Activated naive CD4-positive, alpha-beta T cell treated with anti-CD3 and anti-CD28 coated beads for 36 hours (primary cell): Measurements from ENCODE around the gene ZNF766. TPM values are rescaled to one million over a fixed set of nuclear protein-coding genes. Genes with fewer than 3 reads are reported as not detected.
"Not testable (repeated sequence)": the region's sequence is repeated elsewhere in the genome, so short reads cannot be mapped to it uniquely, and the experiment has no call there.

ENCODE experiments used
- CTCF ChIA-PET: fragments of 350-600 bp; sonication (Branson Sonifier 250); formaldehyde crosslinking; loops from one replicate; lab custom pipeline; 2021; ENCODE audit warnings: antibody characterized with exemption; lab: Charles Lee
- DNase-seq: peaks from one replicate; pipeline ENCODE4 v3.0.0-alpha.2; 2020
- H3K27ac Mint-ChIP-seq: one replicate; pipeline ENCODE4 v1.8.0; 2021; ENCODE audit warnings: mild to moderate bottlenecking, mixed read lengths
- H3K27me3 Mint-ChIP-seq: one replicate; pipeline ENCODE4 v1.8.0; 2021; ENCODE audit warnings: low read depth, mixed read lengths
- H3K36me3 Mint-ChIP-seq: one replicate; pipeline ENCODE4 v1.8.0; 2021; ENCODE audit warnings: low read depth, mixed read lengths
- H3K4me1 Mint-ChIP-seq: one replicate; pipeline ENCODE4 v1.8.0; 2021; ENCODE audit warnings: low read depth, mixed read lengths
- H3K4me3 Mint-ChIP-seq: one replicate; pipeline ENCODE4 v1.8.0; 2021; ENCODE audit warnings: mild to moderate bottlenecking, moderate library complexity, mixed read lengths
- H3K9me3 Mint-ChIP-seq: one replicate; pipeline ENCODE4 v1.8.0; 2021; ENCODE audit warnings: mixed read lengths
- intact Hi-C: fragments of 100-400 bp; cut with micrococcal nuclease; formaldehyde crosslinking; loops from one replicate; pipeline ENCODE4 v1.15.1; 2023
- total RNA-seq, 2 experiments: library from RNA; stranded (reverse); gene quantifications; one replicate each; pipeline ENCODE4 v1.2.3, GENCODE V29; 2021

ZNF766 gene
- total RNA-seq, 2 experiments from 2014 or later = 22.3 to 23.6 TPM

DNA sequence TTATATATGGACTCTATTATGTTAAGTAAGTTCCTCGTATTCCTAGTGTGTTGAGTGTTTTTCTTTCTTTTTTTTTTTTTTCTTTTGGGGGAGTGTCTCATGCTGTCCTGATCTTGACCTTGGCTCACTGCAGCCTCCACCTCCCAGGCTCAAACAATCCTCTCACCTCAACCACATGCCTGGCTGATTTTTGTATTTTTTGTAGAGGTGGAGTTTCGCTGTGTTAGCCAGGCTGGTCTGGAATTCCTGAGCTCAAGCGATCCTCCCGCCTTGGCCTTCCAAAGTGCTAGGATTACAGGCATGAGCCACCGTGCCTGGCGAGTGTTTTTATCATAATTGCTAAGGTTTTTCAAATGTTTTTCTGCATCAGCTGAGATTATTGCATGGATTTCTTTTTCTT lies 16.9 kb downstream of the ZNF766 start:
- DNase-seq = no peak
- Mint-ChIP-seq H3K9me3 (peaks cover 59% of the 10 kb centered on the region), H3K27me3 (no peaks in the 10 kb centered on the region), H3K27ac (no peak overlapping the region), H3K36me3 (peaks cover 93% of the 10 kb centered on the region), H3K4me3 (no peak overlapping the region), H3K4me1 (no peaks in the 10 kb centered on the region)
- intact Hi-C loops = no loop called here
- CTCF ChIA-PET = no interaction called here

DNA sequence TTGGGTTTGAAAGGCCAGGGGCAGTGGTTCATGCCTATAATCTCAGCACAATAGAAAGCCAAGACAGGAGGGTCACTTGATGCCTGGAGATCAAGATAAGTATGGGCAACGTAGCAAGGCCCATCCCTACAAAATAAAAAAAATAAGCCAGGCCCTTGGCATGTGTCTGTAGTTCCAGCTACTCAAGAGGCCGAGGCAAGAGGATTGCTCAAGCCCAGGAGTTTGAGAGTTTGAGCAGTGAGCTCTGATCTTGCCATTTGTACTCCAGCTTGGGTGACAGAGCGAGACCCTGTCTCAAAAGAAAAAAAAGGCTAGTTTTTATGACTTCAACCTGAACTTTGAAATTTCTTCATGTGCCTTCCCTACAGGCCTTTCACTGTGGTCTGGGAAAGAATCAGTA lies 22.4 kb downstream of the ZNF766 start:
- H3K4me1 Mint-ChIP-seq = no peaks in the 10 kb centered on the region
- peaks cover 49% of the 10 kb centered on the region for H3K9me3 Mint-ChIP-seq
- H3K27me3 Mint-ChIP-seq = no peaks in the 10 kb centered on the region
- H3K36me3 Mint-ChIP-seq = peaks cover 62% of the 10 kb centered on the region
- H3K4me3 Mint-ChIP-seq = no peak overlapping the region
- CTCF ChIA-PET = no interaction called here
- no peak overlapping the region for H3K27ac Mint-ChIP-seq
- intact Hi-C loops = no loop called here
- no peak for DNase-seq

DNA sequence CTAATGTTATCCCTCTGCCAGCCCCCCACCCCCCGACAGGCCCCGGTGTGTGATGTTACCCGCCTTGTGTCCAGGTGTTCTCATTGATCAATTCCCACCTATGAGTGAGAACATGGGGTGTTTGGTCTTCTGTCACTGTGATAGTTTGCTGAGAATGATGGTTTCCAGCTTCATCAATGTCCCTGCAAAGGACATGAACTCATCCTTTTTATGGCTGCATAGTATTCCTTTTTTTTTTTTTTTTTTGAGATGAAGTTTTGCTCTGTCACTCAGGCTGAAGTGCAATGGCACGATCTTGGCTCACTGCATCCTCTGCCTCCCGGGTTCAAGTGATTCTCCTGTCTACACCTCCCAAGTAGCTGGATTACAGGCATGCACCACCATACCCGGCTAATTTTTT lies 23.6 kb downstream of the ZNF766 start:
- H3K27ac Mint-ChIP-seq, DNase-seq, H3K4me1 Mint-ChIP-seq, H3K4me3 Mint-ChIP-seq, intact Hi-C loops, CTCF ChIA-PET, H3K27me3 Mint-ChIP-seq: not testable (repeated sequence)
- H3K36me3 Mint-ChIP-seq = peaks cover 59% of the 10 kb centered on the region
- H3K9me3 Mint-ChIP-seq = peaks cover 46% of the 10 kb centered on the region

DNA sequence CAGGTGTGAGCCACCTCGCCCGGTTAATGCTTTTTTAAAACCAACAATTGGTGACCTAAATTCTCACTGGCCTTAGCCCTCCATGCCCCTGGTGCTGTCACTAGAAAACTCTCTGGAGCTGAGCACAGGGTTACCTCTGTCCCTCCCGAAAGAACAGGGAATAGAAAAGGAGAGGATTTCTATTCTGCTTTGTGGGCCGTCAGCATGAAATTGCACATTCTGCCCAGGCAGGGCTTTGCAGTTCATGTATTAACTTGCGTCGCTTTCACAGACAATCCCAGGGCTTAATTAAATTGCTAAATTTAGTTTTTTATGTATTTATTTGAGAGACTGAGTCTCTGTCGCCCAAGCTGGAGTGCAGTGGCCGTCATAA lies 27.0 kb downstream of the ZNF766 start:
- Mint-ChIP-seq H3K27me3 (peaks cover 2% of the 10 kb centered on the region), H3K9me3 (peaks cover 46% of the 10 kb centered on the region), H3K27ac (peak overlapping the region; percentile 13), H3K4me1 (peaks cover 15% of the 10 kb centered on the region), H3K36me3 (peaks cover 61% of the 10 kb centered on the region), H3K4me3 (peak overlapping the region; percentile 69)
- no peak for DNase-seq
- intact Hi-C loops = loop anchor here (2.0 kb wide), 1 partner anchor 28 kb away; the partner anchor contains the start of gene ZNF766
- CTCF ChIA-PET = no interaction called here

DNA sequence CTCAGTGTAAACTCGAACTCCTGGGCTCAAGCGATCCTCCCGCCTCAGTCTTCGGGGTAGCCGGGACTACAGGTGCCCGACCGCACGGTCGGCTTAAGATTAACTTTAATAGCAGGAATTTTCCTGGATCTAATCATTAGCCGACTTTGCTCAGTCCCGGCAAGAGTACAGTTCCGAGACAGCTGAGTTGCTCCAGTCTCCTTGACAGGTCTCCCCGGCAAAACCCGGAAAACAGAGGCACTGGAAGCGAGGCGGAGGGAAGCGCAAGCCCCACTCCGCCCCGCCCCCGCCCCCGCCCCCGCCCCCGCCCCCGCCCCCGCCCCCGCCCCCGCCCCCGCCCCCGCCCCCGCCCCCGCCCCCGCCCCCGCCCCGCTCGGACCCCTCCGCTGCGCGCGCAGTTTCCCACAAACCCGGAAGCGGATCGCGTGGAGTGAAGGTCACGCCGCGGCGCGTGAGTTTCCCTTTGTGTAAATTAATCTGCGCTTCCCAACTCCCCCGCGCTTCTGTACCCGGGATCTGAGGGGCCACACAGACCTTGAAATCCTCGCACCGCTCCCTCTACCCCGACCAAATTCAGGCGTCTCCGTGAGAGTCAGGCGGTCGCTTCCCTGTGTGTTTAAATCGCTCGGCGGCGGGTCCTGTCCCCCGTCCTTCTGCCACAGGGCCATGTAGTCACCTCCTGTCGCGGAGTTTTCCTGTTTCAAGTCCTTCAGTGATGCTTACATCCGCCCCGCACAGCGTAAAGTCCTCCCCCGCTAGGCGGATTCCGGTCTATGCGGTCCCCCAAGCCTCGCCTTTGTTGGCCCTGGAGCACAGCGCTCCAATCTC lies 27.6 kb downstream of the ZNF766 start, which contains the start of gene ZNF480:
TSS of gene ZNF480 (plus strand) at position 397 of the 828 bp plus-strand sequence. CDS start 3,244 bp downstream, outside the sequence.
- Mint-ChIP-seq H3K4me1 (peaks cover 15% of the 10 kb centered on the region), H3K27me3 (peaks cover 2% of the 10 kb centered on the region), H3K9me3 (peaks cover 50% of the 10 kb centered on the region), H3K36me3 (peaks cover 62% of the 10 kb centered on the region), H3K27ac (peak within 1 kb of the TSS; percentile 90), H3K4me3 (peak within 1 kb of the TSS; percentile 91)
- DNase-seq = peak; percentile 80
- CTCF ChIA-PET = no interaction called here
- intact Hi-C loops = loop anchor here (2.0 kb wide), 1 partner anchor 28 kb away; the partner anchor contains the start of gene ZNF766

DNA sequence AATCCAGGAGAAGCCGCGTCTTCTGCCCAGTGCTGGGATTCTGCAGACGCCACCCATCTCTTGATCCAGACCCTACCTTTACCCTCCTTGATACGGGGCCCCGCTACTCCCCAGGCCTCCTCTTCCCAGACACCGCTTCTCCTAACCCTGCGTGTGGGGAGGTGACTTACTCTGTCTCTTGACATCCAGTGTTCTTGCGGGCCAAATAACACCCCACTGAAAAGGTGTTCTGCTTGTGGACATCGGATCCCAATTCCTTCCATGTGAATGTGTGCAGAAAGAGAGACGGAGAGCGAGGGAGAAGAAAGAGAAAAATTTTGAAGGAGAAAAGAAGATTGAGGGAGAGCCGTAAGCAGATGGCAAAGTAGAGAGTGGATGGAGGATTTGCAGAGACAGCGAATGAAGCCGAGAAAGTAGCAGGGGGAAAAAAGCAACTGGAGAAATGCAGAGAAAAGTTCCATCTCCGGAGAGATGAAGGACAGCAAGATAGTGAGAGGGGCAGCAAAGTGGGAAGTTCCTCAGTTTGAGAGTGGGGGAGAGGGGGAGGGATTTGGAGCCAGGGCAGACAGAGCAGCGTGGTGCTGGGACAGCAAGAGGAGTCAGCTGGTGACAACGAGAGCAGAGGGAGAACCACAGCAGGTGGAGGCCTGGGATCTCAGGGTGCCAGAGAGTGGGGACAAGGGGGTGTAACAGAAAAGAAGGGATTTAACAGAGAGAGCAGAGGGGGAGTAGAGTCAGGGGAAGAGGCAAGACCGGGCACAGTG lies 28.4 kb downstream of the ZNF766 start:
- DNase-seq = no peak
- H3K4me3 Mint-ChIP-seq = peak overlapping the region; percentile 91
- peak overlapping the region; percentile 90 for H3K27ac Mint-ChIP-seq
- H3K4me1 Mint-ChIP-seq = peaks cover 15% of the 10 kb centered on the region
- H3K36me3 Mint-ChIP-seq = peaks cover 63% of the 10 kb centered on the region
- intact Hi-C loops = loop anchor here (2.0 kb wide), 1 partner anchor 29 kb away; the partner anchor contains the start of gene ZNF766
- CTCF ChIA-PET = no interaction called here
- H3K27me3 Mint-ChIP-seq = peaks cover 2% of the 10 kb centered on the region
- H3K9me3 Mint-ChIP-seq = peaks cover 49% of the 10 kb centered on the region

DNA sequence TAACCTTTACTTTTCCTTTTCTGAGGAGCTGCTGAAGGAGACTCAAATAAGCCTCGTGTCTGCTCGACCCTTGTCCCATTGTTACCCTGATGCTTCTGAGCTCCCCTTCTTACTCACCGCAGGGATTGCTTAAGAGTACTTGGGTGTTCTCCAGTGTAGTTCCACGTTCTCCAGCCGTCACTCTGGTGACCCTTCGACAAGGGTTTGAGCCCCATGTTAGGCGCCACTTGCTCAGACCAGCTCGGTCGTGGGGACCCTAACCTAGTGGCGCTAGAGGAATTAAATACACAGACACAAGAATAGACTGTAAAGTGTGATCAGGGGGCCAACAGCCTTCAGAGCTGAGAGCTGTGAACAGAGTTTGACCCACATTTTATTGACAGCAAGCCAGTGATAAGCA lies 37.9 kb downstream of the ZNF766 start:
- DNase-seq = no peak
- Mint-ChIP-seq H3K4me3 (no peak overlapping the region), H3K27me3 (no peaks in the 10 kb centered on the region), H3K36me3 (peaks cover 78% of the 10 kb centered on the region), H3K4me1 (no peaks in the 10 kb centered on the region), H3K27ac (no peak overlapping the region), H3K9me3 (peaks cover 64% of the 10 kb centered on the region)
- intact Hi-C loops = no loop called here
- CTCF ChIA-PET = no interaction called here

DNA sequence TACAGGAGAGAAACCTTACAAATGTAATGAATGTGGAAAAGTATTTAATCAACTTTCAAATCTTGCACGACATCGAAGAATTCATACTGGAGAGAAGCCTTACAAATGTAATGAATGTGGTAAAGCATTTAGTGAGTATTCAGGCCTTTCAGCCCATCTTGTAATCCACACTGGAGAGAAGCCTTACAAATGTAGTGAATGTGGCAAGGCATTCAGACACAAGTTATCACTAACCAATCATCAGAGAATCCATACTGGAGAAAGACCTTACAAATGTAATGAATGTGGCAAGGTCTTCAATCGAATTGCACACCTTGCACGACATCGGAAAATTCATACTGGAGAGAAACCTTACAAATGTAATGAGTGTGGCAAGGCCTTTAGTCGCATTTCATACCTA lies 53.0 kb downstream of the ZNF766 start:
- H3K27me3 Mint-ChIP-seq = no peaks in the 10 kb centered on the region
- no peaks in the 10 kb centered on the region for H3K4me1 Mint-ChIP-seq
- DNase-seq = no peak
- H3K4me3 Mint-ChIP-seq = no peak overlapping the region
- H3K9me3 Mint-ChIP-seq = peaks cover 81% of the 10 kb centered on the region
- H3K27ac Mint-ChIP-seq = no peak overlapping the region
- CTCF ChIA-PET = no interaction called here
- H3K36me3 Mint-ChIP-seq = peaks cover 71% of the 10 kb centered on the region
- intact Hi-C loops = no loop called here

DNA sequence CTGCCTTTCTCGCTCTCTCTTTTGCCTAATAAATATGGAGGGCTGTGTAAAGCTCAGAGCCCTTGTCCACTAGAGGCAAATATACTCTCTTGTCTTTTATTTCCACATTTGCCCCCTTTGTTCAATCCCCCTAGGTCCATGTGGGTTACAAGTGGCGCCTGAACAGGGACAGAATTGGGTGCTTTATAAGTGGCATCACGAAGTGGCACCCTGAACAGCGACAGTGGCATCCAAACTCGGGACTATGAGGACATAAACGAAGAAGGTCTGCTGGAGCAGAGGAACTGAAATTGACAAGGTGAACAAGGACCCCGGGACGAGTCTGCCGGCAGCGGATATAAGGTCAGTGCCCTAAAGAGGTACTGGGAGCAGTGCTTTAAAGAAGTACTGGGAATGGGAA lies 62.4 kb downstream of the ZNF766 start:
- intact Hi-C loops = no loop called here
- Mint-ChIP-seq H3K27ac (no peak overlapping the region), H3K4me1 (peaks cover 7% of the 10 kb centered on the region), H3K4me3 (no peak overlapping the region), H3K9me3 (peaks cover 47% of the 10 kb centered on the region), H3K27me3 (no peaks in the 10 kb centered on the region), H3K36me3 (peaks cover 17% of the 10 kb centered on the region)
- no peak for DNase-seq
- CTCF ChIA-PET = interaction anchor here (0.6 kb wide), 1 partner anchor 46 kb away, joined by 3 read pairs; no protein-coding TSS in a partner anchor

DNA sequence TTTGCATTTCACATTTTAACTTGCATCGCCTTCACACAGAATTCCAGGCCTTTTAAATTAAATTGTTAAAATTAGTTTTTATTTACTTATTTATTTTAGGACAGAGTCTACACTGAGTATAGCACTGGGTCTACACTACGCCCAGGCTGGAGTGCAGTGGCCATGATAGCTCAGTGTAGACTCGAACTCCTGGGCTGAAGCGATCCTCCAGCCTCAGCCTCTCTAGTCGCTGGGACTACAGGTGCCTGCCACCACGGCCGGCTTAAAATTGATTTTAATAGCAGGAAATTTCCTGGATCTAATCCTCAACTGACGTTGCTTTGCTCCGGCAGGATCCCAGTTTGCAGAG lies 66.4 kb downstream of the ZNF766 start:
- Mint-ChIP-seq H3K9me3 (peaks cover 40% of the 10 kb centered on the region), H3K4me1 (peaks cover 10% of the 10 kb centered on the region), H3K27ac (peak overlapping the region; percentile 89), H3K27me3 (no peaks in the 10 kb centered on the region), H3K4me3 (peak overlapping the region; percentile 93), H3K36me3 (peaks cover 24% of the 10 kb centered on the region)
- CTCF ChIA-PET = no interaction called here
- intact Hi-C loops = loop anchor here (5.0 kb wide), 1 partner anchor 68 kb away; the partner anchor contains the start of gene ZNF766
- DNase-seq = no peak

DNA sequence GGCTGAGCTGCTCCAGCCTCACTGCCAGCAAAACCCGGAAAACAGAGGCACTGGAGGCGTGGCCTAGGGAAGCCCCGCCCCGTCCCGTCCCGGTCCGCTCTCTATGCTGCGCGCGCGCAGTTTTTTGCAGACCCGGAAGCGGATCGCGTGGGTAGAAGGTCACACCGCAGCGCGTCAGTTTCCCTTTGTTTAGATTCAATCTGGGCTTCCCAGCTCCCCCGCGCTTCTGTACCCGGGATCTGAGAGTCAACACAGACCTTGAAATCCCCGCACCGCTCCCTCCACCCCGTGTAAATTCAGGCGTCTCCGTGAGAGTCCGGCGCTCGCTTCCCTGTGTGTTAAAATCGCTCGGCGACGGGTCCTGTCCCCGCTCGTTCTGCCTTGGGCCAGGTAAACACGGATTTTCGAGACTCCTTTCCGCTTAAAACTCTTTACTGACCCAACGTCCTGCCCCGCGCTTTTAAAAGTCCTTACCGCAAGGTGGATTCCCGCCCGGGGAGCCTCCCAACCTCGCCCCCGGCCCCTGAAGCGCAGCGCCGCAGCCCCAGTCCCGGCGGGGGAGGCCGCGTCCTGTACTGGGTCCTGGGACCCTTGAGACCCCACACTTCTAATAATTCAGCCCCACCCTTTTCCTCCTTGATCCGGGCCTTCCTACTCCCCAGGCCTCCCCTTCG lies 66.9 kb downstream of the ZNF766 start, which contains the start of gene ZNF610:
TSS of gene ZNF610 (plus strand) at position 127 of the 674 bp plus-strand sequence. CDS start 12,930 bp downstream, outside the sequence.
- H3K4me3 Mint-ChIP-seq = peak within 1 kb of the TSS; percentile 93
- CTCF ChIA-PET = no interaction called here

More for the DNA sequence above, 66.9 kb downstream of the ZNF766 start, which contains the start of gene ZNF610:
- Mint-ChIP-seq H3K36me3 (peaks cover 25% of the 10 kb centered on the region), H3K27ac (peak within 1 kb of the TSS; percentile 89), H3K9me3 (peaks cover 36% of the 10 kb centered on the region), H3K27me3 (no peaks in the 10 kb centered on the region), H3K4me1 (peaks cover 10% of the 10 kb centered on the region)
- intact Hi-C loops = loop anchor here (5.0 kb wide), 1 partner anchor 69 kb away; the partner anchor contains the start of gene ZNF766
- DNase-seq = peak; percentile 94
